HG03558 (cell line): ENCODE data around the gene TLE4.

Experiments
- ATAC-seq: cut with Tn5 transposase; IDR thresholded peaks from one replicate; pipeline ENCODE4 v1.9.1; 2021; ENCODE audit warnings: moderate number of reproducible peaks; ENCODE audit not compliant: unreplicated experiment; ENCODE audit errors: extremely low read depth

Gene TLE4

GRCh38 chr9:79764374-79764773, 192.6 kb downstream of the TLE4 start:
- ATAC-seq: no peak

DNA sequence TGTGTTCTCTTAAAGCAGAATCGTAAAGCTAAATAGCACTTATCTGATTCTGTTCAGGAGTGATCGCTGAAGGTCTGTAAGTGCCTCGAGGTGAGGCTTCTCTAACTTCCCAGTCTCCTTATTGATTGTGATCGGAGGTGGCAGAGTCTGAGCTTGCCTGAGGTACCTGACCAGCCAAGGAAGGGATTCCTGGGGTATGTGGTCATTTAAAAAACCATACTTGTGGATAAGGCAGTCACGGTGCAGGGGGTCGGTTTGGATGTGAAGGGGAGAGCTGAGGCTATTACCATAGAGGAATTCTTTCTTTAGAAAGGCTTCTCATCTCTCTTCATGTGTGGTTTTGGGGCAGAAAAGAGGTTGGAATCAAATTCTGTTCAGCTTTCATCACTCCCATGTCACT, 193.7 kb downstream of the TLE4 start:
- ATAC-seq: no peak

- ATAC-seq: no peak
These were observed 194.3 kb downstream of the TLE4 start for GRCh38 chr9:79766091-79766490.

GRCh38 chr9:79768194-79768593, 196.4 kb downstream of the TLE4 start:
- no peak for ATAC-seq

DNA sequence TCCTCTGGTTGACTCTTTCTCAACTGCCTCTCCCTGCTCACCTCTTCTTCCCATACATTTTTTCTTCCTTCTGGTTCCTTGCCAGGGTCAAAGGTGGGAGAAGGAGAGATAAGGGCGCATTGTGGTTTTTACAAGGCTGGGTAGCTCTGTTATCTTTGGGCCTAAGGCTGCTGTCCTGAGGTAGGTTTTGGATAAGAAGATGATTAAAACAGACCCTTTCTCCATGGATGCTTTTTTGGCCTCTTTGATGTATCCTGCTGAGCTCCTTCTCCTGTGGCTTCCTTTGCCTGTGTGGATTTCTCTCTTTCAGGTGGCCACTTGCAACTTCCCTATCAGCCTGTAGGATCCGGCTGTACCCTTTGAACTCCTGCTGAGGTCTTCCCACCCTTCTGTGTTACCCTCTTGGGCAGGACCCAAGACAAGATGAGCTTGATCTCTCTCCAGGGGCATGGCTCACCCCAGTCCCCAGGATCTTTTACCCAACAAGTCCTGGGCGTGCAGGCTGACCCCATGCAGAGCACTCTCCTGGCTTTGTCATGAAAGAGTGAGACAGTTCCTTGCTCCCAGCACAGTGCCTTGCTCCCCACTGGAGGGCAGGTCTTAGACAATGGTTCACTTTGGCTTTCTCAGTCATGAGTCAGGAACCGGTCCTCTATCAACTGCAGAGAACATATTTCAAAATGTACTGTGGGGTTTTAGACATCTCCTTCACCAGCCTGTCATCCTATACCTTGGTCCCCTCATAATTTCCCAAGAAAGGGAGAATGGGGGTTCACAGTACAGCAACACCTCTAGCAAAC, 197.9 kb downstream of the TLE4 start:
- no peak for ATAC-seq

DNA sequence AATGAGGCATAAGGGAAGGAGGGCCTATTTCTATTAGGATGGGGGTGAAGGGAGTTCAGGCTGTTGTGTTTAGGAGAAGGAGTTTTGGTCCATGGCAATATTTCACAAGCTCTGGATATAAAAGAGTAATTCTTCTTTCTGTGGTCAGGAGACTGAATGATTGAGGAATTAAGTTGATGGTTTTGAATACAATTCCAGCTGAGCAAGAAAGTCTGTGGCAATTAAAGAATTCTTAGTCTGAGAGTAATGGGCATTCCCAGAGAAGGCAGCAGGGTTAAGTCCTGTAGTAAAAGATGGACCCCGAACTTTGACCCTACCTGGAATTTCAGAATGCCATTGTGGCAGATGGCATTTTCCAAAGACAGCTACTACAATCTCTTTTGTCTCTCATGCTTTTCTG, 202.6 kb downstream of the TLE4 start:
- ATAC-seq: no peak
